CD14-positive monocyte (primary cell): ENCODE measurements around the gene RIBC2. TPM values are rescaled to one million over a fixed set of nuclear protein-coding genes. Genes with fewer than 3 reads are reported as not detected.

Experiments
- DNase-seq, 3 donors: peaks; one replicate each; pipeline ENCODE4 v3.0.0-alpha.2; 2011 to 2022
- H2AFZ ChIP-seq: 2 replicates; pipeline ENCODE4 v1.6.0; 2012; ENCODE audit warnings: mild to moderate bottlenecking, low read depth, low read length, inconsistent platforms; ENCODE audit not compliant: insufficient read depth, poor library complexity, severe bottlenecking
- H3K27ac ChIP-seq, 2 donors: 1 replicate in 1 of 2; 2 replicates in 1 of 2; pipeline ENCODE4 v1.5.1; 2012 to 2013; ENCODE audit warnings: low read length in 2 of 2, control low read depth in 1 of 2, inconsistent platforms in 1 of 2, low read depth in 1 of 2, mild to moderate bottlenecking in 1 of 2
- H3K27me3 ChIP-seq, 2 donors: one replicate each; pipeline versions ENCODE4 v1.6.0 to v1.6.1; 2011 to 2013; ENCODE audit warnings: low read length in 2 of 2; ENCODE audit not compliant: control insufficient read depth in 2 of 2, insufficient read depth in 2 of 2
- H3K36me3 ChIP-seq, 2 donors: replicated peaks in 1 of 2; 1 replicate in 1 of 2; 2 replicates in 1 of 2; pipeline versions ENCODE4 v1.5.1 to v1.6.1; 2012 to 2013; ENCODE audit warnings: low read length in 2 of 2, control low read depth in 1 of 2, inconsistent platforms in 1 of 2, mild to moderate bottlenecking in 1 of 2; ENCODE audit not compliant: insufficient read depth in 2 of 2, control insufficient read depth in 1 of 2
- H3K4me1 ChIP-seq, 2 donors: 1 replicate in 1 of 2; 2 replicates in 1 of 2; pipeline versions ENCODE4 v1.5.1 to v1.6.1; 2012 to 2013; ENCODE audit warnings: low read length in 2 of 2, control low read depth in 1 of 2, inconsistent platforms in 1 of 2, mild to moderate bottlenecking in 1 of 2, moderate library complexity in 1 of 2; ENCODE audit not compliant: insufficient read depth in 2 of 2, control insufficient read depth in 1 of 2
- H3K4me2 ChIP-seq: replicated peaks from 2 replicates; pipeline ENCODE3; 2012; ENCODE audit warnings: low read length, moderate library complexity, mild to moderate bottlenecking; ENCODE audit not compliant: poor library complexity, severe bottlenecking; ENCODE audit errors: extremely low read depth
- H3K4me3 ChIP-seq, 3 experiments: fragments of 200-600 bp in 1 of 3; sonication (generic) in 1 of 3; replicated peaks in 1 of 3; 1 replicate in 2 of 3; 2 replicates in 1 of 3; pipeline ENCODE4 v1.5.1; 2011 to 2013; ENCODE audit warnings: low read length in 3 of 3, mild to moderate bottlenecking in 3 of 3, control low read depth in 2 of 3, low read depth in 2 of 3, inconsistent platforms in 1 of 3, moderate library complexity in 1 of 3
- H3K79me2 ChIP-seq: 2 replicates; pipeline ENCODE4 v1.6.0; 2012; ENCODE audit warnings: mild to moderate bottlenecking, control low read depth, inconsistent platforms, low read length, moderate library complexity; ENCODE audit not compliant: insufficient read depth
- H3K9ac ChIP-seq: 2 replicates; pipeline ENCODE4 v1.6.0; 2017; ENCODE audit warnings: low read length, mild to moderate bottlenecking; ENCODE audit not compliant: insufficient read depth, poor library complexity, severe bottlenecking
- H3K9me3 ChIP-seq, 2 donors: replicated peaks in 1 of 2; 1 replicate in 1 of 2; 2 replicates in 1 of 2; pipeline versions ENCODE4 v1.5.1 to v1.6.1; 2012 to 2013; ENCODE audit warnings: low read length in 2 of 2, control low read depth in 1 of 2; ENCODE audit not compliant: control insufficient read depth in 1 of 2, insufficient read depth in 1 of 2
- H4K20me1 ChIP-seq: 2 replicates; pipeline ENCODE4 v1.6.0; 2012; ENCODE audit warnings: mild to moderate bottlenecking, low read length, control low read depth, moderate library complexity; ENCODE audit not compliant: insufficient read depth
- H3K27ac Mint-ChIP-seq, 7 donors: one replicate each; pipeline ENCODE4 v1.8.0; 2020; ENCODE audit warnings: mild to moderate bottlenecking in 7 of 7, mixed read lengths in 7 of 7, moderate library complexity in 6 of 7, inconsistent platforms in 2 of 7
- H3K27me3 Mint-ChIP-seq, 3 donors: one replicate each; pipeline ENCODE4 v1.8.0; 2021 to 2022; ENCODE audit warnings: low read depth in 3 of 3, mild to moderate bottlenecking in 3 of 3, mixed read lengths in 3 of 3, moderate library complexity in 3 of 3, inconsistent platforms in 1 of 3
- H3K36me3 Mint-ChIP-seq, 2 donors: one replicate each; pipeline ENCODE4 v1.8.0; 2020; ENCODE audit warnings: mixed read lengths in 2 of 2, inconsistent platforms in 1 of 2, mild to moderate bottlenecking in 1 of 2
- H3K4me1 Mint-ChIP-seq: one replicate; pipeline ENCODE4 v1.8.0; 2020; ENCODE audit warnings: mild to moderate bottlenecking, mixed read lengths
- H3K4me3 Mint-ChIP-seq, 2 donors: one replicate each; pipeline ENCODE4 v1.8.0; 2020; ENCODE audit warnings: mild to moderate bottlenecking in 2 of 2, mixed read lengths in 2 of 2, moderate library complexity in 1 of 2
- H3K9me3 Mint-ChIP-seq, 7 donors: one replicate each; pipeline ENCODE4 v1.8.0; 2020 to 2022; ENCODE audit warnings: mixed read lengths in 7 of 7, mild to moderate bottlenecking in 6 of 7, moderate library complexity in 6 of 7, inconsistent platforms in 2 of 7
- WGBS: methylation state at CpG from one replicate; pipeline ENCODE4 v1.1.5; 2013; ENCODE audit warnings: missing lambda C conversion rate; ENCODE audit not compliant: insufficient coverage; 5-methylcytosine and 5-hydroxymethylcytosine counted together
- intact Hi-C, 2 donors: fragments of 100-400 bp; cut with micrococcal nuclease; formaldehyde crosslinking; loops; one replicate each; pipeline versions ENCODE4 v1.15.0 to v1.15.1; 2023
- polyA plus RNA-seq, 3 donors: library from polyadenylated mRNA; depleted of rRNA in 1 of 3; unstranded in 2 of 3; stranded (reverse) in 1 of 3; fragments of 300-500 nt in 2 of 3; fragments of >200 nt in 1 of 3; fragmentation: Illumina TruSeq in 2 of 3; gene quantifications; 1 replicate in 2 of 3; 2 replicates in 1 of 3; pipeline ENCODE4 v1.2.3, GENCODE V29; 2012 to 2021
- TF ChIP-seq, protein P1 (sequence below): fragments of 200-600 bp; IDR thresholded peaks from one replicate; pipeline ENCODE4 v1.8.0; 2022; ENCODE audit warnings: antibody characterized with exemption, mild to moderate bottlenecking

The RIBC2 gene
- polyA plus RNA-seq, 3 donors: not detected

- Histone ChIP-seq H4K20me1 (no peaks in the 10 kb centered on the region), H3K9ac (no peak overlapping the region), H3K9me3 (no peaks in the 10 kb centered on the region), H3K27me3 (no peaks in the 10 kb centered on the region), H3K4me3 (no peak overlapping the region), H3K4me2 (no peak overlapping the region), H3K79me2 (no peaks in the 10 kb centered on the region), H3K4me1 (no peaks in the 10 kb centered on the region), H3K36me3 (no peaks in the 10 kb centered on the region), H2AFZ (no peak overlapping the region), H3K27ac (no peak overlapping the region)
- TF ChIP-seq, protein P1, sequence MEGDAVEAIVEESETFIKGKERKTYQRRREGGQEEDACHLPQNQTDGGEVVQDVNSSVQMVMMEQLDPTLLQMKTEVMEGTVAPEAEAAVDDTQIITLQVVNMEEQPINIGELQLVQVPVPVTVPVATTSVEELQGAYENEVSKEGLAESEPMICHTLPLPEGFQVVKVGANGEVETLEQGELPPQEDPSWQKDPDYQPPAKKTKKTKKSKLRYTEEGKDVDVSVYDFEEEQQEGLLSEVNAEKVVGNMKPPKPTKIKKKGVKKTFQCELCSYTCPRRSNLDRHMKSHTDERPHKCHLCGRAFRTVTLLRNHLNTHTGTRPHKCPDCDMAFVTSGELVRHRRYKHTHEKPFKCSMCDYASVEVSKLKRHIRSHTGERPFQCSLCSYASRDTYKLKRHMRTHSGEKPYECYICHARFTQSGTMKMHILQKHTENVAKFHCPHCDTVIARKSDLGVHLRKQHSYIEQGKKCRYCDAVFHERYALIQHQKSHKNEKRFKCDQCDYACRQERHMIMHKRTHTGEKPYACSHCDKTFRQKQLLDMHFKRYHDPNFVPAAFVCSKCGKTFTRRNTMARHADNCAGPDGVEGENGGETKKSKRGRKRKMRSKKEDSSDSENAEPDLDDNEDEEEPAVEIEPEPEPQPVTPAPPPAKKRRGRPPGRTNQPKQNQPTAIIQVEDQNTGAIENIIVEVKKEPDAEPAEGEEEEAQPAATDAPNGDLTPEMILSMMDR: no peak
- Mint-ChIP-seq H3K27ac (no peak overlapping the region), H3K9me3 (peaks cover 0 to 9% (median 3%) of the 10 kb centered on the region in 7 donors), H3K36me3 (no peaks in the 10 kb centered on the region), H3K4me1 (no peaks in the 10 kb centered on the region), H3K27me3 (peaks cover 2 to 11% (median 2%) of the 10 kb centered on the region in 3 donors), H3K4me3 (no peak overlapping the region)
- WGBS: 93% methylated on average over 3 of the region's 3 CpGs
- intact Hi-C loops: no loop called here
- no peak for DNase-seq
These were observed 52.1 kb downstream of the RIBC2 start for GRCh38 chr22:45465633-45466032.

DNA sequence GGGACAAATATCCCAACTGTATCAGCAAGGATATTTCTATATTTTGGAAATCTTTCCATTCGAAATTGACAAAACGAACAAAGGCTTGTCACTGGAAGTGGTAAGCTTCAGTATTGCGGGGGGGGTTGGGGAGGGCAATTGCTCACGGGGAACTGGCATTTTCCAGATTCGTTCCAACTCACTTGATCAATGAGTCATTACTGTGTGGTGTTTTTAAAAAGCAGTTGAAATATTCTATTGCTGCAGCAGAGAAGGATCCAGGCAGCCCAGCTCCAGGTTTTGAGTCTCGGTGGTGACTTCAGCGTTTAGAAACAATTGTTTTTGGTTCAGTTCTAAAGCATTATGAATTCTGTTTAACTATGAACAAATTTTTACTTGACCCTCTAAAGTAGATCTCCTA is 55.4 kb downstream of the RIBC2 start:
- TF ChIP-seq, protein P1: no peak
- peaks cover 2% of the 10 kb centered on the region for H3K4me1 Mint-ChIP-seq
- Histone ChIP-seq H3K9me3 (no peaks in the 10 kb centered on the region), H2AFZ (no peak overlapping the region), H3K4me3 (no peak overlapping the region), H3K27me3 (no peaks in the 10 kb centered on the region), H3K4me2 (no peak overlapping the region), H3K36me3 (no peaks in the 10 kb centered on the region), H4K20me1 (no peaks in the 10 kb centered on the region), H3K27ac (no peak overlapping the region), H3K4me1 (no peaks in the 10 kb centered on the region), H3K9ac (no peak overlapping the region), H3K79me2 (no peaks in the 10 kb centered on the region)
- intact Hi-C loops: no loop called here
- no peaks in the 10 kb centered on the region for H3K36me3 Mint-ChIP-seq
- peaks cover 0 to 9% (median 2%) of the 10 kb centered on the region in 3 donors for H3K27me3 Mint-ChIP-seq
- 82% methylated on average over 5 of the region's 7 CpGs for WGBS
- H3K27ac Mint-ChIP-seq: no peak overlapping the region
- peaks cover 0 to 10% (median 3%) of the 10 kb centered on the region in 7 donors for H3K9me3 Mint-ChIP-seq
- no peak for DNase-seq
- no peak overlapping the region for H3K4me3 Mint-ChIP-seq
